Spleen (tissue), 11 donors: ENCODE results near the gene VAC14. TPM values are rescaled to one million over a fixed set of nuclear protein-coding genes. Genes with fewer than 3 reads are reported as not detected.

ENCODE experiments used
- DNase-seq: peaks from one replicate; pipeline ENCODE4 v3.0.0-alpha.2; 2020
- H3K27ac ChIP-seq, 8 donors: fragments of 200-600 bp; sonication (generic) in 7 of 8; 1 replicate in 4 of 8; 2 replicates in 4 of 8; pipeline versions ENCODE4 v1.5.0 to v1.8.0; 2016 to 2021; ENCODE audit warnings: inconsistent platforms in 4 of 8, mild to moderate bottlenecking in 4 of 8, moderate library complexity in 1 of 8
- H3K27me3 ChIP-seq, 7 donors: fragments of 200-600 bp; sonication (generic) in 6 of 7; replicated peaks in 1 of 7; 1 replicate in 4 of 7; 2 replicates in 3 of 7; pipeline versions ENCODE4 v1.5.0 to v1.8.0; 2016 to 2021; ENCODE audit warnings: inconsistent platforms in 3 of 7, mild to moderate bottlenecking in 1 of 7
- H3K36me3 ChIP-seq, 6 donors: fragments of 200-600 bp; sonication (generic) in 5 of 6; 1 replicate in 4 of 6; 2 replicates in 2 of 6; pipeline versions ENCODE4 v1.5.0 to v1.8.0; 2016 to 2021; ENCODE audit warnings: inconsistent platforms in 2 of 6
- H3K4me1 ChIP-seq, 6 donors: fragments of 200-600 bp; sonication (generic) in 5 of 6; 1 replicate in 3 of 6; 2 replicates in 3 of 6; pipeline versions ENCODE4 v1.5.0 to v1.8.0; 2016 to 2021; ENCODE audit warnings: inconsistent platforms in 3 of 6
- H3K4me3 ChIP-seq, 8 donors: fragments of 200-600 bp; sonication (generic) in 7 of 8; 1 replicate in 4 of 8; 2 replicates in 4 of 8; pipeline versions ENCODE4 v1.5.0 to v1.8.0; 2016 to 2021; ENCODE audit warnings: inconsistent platforms in 4 of 8, mild to moderate bottlenecking in 4 of 8, moderate library complexity in 2 of 8
- H3K9me3 ChIP-seq, 8 donors: fragments of 200-600 bp; sonication (generic) in 7 of 8; 1 replicate in 4 of 8; 2 replicates in 4 of 8; pipeline versions ENCODE4 v1.5.0 to v1.8.0; 2016 to 2021; ENCODE audit warnings: inconsistent platforms in 4 of 8
- POLR2A ChIP-seq, 3 donors: fragments of 450-650 bp; IDR thresholded peaks; one replicate each; pipeline ENCODE4 v1.5.1; 2017; ENCODE audit warnings: antibody characterized with exemption in 3 of 3, mild to moderate bottlenecking in 1 of 3
- POLR2AphosphoS5 ChIP-seq, 3 donors: sonication (generic); formaldehyde crosslinking; IDR thresholded peaks; one replicate each; pipeline ENCODE4 v1.5.1; 2017; ENCODE audit warnings: antibody characterized with exemption in 3 of 3
- WGBS, 5 donors: extraction: QIAGEN DNeasy Blood & Tissue Kit in 3 of 5; methylation state at CpG; one replicate each; pipeline versions ENCODE4 v1.1.5 to v1.1.7; 2013 to 2018; 5-methylcytosine and 5-hydroxymethylcytosine counted together
- intact Hi-C: fragments of 100-400 bp; cut with DNase I; formaldehyde crosslinking; loops from one replicate; pipeline ENCODE4 v1.15.0; 2023; ENCODE audit warnings: low total_unique reads
- polyA plus RNA-seq, 3 donors: library from polyadenylated mRNA; stranded (reverse); fragments of 200-250 nt; gene quantifications; one replicate each; pipeline ENCODE4 v1.2.1, GENCODE V29; 2013
- total RNA-seq, 7 donors: library from RNA; depleted of rRNA in 3 of 7; stranded (reverse); fragments of >200 nt in 3 of 7; fragmentation: NEBNext Ultra II Directional in 4 of 7; extraction: Animal tissue kit (Norgen Biotek cat#: 25700) in 4 of 7; gene quantifications; one replicate each; pipeline versions ENCODE4 v1.1.0 to v1.2.1, GENCODE V29; 2016 to 2021
- TF ChIP-seq, protein P1 (sequence below), 11 experiments: fragments of 200-600 bp in 7 of 11; fragments of 450-650 bp in 4 of 11; sonication (generic) in 4 of 11; IDR thresholded peaks in 8 of 11; conservative IDR thresholded peaks in 3 of 11; 1 replicate in 7 of 11; 2 replicates in 4 of 11; pipeline versions ENCODE4 v1.4.0 to v1.8.0; 2016 to 2021; ENCODE audit warnings: antibody characterized with exemption in 11 of 11, inconsistent platforms in 4 of 11, mild to moderate bottlenecking in 1 of 11
- donor health status: healthy with polysubstance abuse.
- donor health status: DM: no; HTN: no; CAD: no; lungs with moderate emphysema.
- donor health status: DM: no; HTN: no; CAD: no.
- donor health status: Bipolar disorder and iron deficiency.
- donor health status: healthy.
- donor health status: DM: no; HTN: no; CAD: no.
- donor health status: DM: yes; HTN: yes; CAD: no.

The VAC14 gene
- total and polyA plus RNA-seq, 10 donors, result 29.1 to 70.0 (median 48.1) TPM

DNA sequence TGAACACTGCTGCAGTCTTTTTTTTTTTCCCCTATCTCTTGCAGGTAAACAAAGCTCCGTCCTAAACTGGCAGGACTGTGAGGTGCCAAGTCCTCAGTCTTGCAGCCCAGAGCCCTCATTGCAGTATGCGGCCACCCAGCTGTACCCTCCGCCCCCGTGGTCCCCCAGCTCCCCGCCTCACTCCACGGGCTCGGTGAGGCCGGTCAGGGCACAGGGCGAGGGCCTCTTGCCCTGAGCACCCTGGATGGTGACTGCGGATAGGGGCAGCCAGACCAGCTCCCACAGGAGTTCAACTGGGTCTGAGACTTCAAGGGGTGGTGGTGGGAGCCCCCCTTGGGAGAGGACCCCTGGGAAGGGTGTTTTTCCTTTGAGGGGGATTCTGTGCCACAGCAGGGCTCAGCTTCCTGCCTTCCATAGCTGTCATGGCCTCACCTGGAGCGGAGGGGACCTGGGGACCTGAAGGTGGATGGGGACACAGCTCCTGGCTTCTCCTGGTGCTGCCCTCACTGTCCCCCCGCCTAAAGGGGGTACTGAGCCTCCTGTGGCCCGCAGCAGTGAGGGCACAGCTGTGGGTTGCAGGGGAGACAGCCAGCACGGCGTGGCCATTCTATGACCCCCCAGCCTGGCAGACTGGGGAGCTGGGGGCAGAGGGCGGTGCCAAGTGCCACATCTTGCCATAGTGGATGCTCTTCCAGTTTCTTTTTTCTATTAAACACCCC lies 140.8 kb downstream of the VAC14 start:
- H3K36me3 ChIP-seq, result peaks cover 0 to 86% (median 29%) of the 10 kb centered on the region in 6 donors
- 63 to 82% (median 71%) methylated on average over 7 to 16 of the region's 16 CpGs for WGBS, 5 donors
- H3K27ac ChIP-seq, result peak overlapping the region in 5 of 8 donors; percentile 28 to 49 (median 35)
- no peak for TF ChIP-seq POLR2A (IDR thresholded peaks at IDR 0.05)
- TF ChIP-seq POLR2AphosphoS5 (IDR thresholded peaks at IDR 0.05), result peak in 2 of 3 donors; percentile 61 to 78
- H3K4me3 ChIP-seq, result no peak overlapping the region
- no peaks in the 10 kb centered on the region for H3K27me3 ChIP-seq
- no peak for DNase-seq
- H3K9me3 ChIP-seq, result no peaks in the 10 kb centered on the region
- intact Hi-C loops, result loop anchor here (10.0 kb wide), 2 partner anchors 75 to 125 kb away; no protein-coding TSS in a partner anchor
- peaks cover 0 to 46% (median 14%) of the 10 kb centered on the region in 6 donors for H3K4me1 ChIP-seq

DNA sequence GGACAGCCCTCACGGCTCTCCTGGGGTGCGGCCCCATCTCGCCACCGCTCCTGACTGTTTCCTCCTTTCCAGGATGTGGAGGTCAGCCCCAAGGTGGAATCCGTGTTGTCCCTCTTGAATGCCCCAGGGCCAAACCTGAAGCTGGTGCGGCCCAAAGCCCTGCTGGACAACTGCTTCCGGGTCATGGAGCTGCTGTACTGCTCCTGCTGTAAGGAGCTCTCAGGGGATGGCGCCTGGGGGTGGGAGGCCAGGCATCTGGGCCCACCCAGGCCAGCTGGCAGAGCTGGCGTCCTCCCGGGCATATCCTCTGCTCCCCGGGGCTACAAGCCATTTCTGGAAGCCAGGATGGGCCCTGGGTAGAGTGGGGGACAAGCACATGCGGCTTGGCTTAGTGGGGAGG lies 141.4 kb downstream of the VAC14 start:
- intact Hi-C loops, result loop anchor here (10.0 kb wide), 2 partner anchors 75 to 125 kb away; no protein-coding TSS in a partner anchor
- no peak overlapping the region for H3K4me3 ChIP-seq
- DNase-seq, result no peak
- H3K27ac ChIP-seq, result peak overlapping the region in 5 of 8 donors; percentile 5 to 49 (median 35)
- H3K27me3 ChIP-seq, result no peaks in the 10 kb centered on the region
- peak in 2 of 3 donors; percentile 45 to 65 for TF ChIP-seq POLR2AphosphoS5 (IDR thresholded peaks at IDR 0.05)
- TF ChIP-seq POLR2A (IDR thresholded peaks at IDR 0.05), result no peak
- TF ChIP-seq, protein P1, sequence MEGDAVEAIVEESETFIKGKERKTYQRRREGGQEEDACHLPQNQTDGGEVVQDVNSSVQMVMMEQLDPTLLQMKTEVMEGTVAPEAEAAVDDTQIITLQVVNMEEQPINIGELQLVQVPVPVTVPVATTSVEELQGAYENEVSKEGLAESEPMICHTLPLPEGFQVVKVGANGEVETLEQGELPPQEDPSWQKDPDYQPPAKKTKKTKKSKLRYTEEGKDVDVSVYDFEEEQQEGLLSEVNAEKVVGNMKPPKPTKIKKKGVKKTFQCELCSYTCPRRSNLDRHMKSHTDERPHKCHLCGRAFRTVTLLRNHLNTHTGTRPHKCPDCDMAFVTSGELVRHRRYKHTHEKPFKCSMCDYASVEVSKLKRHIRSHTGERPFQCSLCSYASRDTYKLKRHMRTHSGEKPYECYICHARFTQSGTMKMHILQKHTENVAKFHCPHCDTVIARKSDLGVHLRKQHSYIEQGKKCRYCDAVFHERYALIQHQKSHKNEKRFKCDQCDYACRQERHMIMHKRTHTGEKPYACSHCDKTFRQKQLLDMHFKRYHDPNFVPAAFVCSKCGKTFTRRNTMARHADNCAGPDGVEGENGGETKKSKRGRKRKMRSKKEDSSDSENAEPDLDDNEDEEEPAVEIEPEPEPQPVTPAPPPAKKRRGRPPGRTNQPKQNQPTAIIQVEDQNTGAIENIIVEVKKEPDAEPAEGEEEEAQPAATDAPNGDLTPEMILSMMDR (IDR thresholded peaks at IDR 0.05 in 8 of 11, conservative IDR thresholded peaks at IDR 0.05 in 3 of 11), result no peak
- WGBS, 5 donors, result 69 to 81% (median 77%) methylated on average over 10 to 12 of the region's 12 CpGs
- H3K4me1 ChIP-seq, result peaks cover 0 to 42% (median 14%) of the 10 kb centered on the region in 6 donors
- peaks cover 0 to 86% (median 24%) of the 10 kb centered on the region in 6 donors for H3K36me3 ChIP-seq
- no peaks in the 10 kb centered on the region for H3K9me3 ChIP-seq

DNA sequence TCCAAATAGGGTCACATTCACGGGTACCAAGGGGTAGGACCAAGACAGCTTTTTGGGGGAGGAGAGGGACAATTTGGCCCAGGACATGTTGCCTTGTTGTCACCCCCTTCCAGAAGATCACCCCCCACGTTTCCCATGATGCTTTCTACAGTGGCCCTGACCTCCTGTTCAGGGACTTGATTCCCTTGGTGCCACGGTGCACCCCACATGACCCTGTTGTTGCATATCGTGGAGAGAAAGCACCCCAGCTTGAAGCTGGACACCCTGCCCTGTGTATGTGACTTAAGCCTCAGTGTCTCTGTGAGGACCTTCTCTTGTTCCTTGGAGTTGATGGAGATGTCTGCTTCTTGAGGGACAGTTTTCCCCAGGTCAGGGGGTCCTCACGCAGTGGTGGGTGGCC lies 142.0 kb downstream of the VAC14 start:
- Histone ChIP-seq H3K9me3 (no peaks in the 10 kb centered on the region), H3K4me1 (peaks cover 0 to 44% (median 17%) of the 10 kb centered on the region in 6 donors), H3K4me3 (no peak overlapping the region), H3K36me3 (peaks cover 0 to 84% (median 21%) of the 10 kb centered on the region in 6 donors), H3K27ac (peak overlapping the region in 5 of 8 donors; percentile 5 to 49 (median 35)), H3K27me3 (no peaks in the 10 kb centered on the region)
- no peak for DNase-seq
- WGBS, 5 donors, result 58 to 75% (median 64%) methylated on average over 5 of the region's 5 CpGs
- intact Hi-C loops, result loop anchor here (10.0 kb wide), 2 partner anchors 74 to 124 kb away; no protein-coding TSS in a partner anchor
- TF ChIP-seq POLR2A (IDR thresholded peaks at IDR 0.05) (no peak), POLR2AphosphoS5 (IDR thresholded peaks at IDR 0.05) (no peak)
- TF ChIP-seq, protein P1 (IDR thresholded peaks at IDR 0.05 in 8 of 11, conservative IDR thresholded peaks at IDR 0.05 in 3 of 11), result no peak

DNA sequence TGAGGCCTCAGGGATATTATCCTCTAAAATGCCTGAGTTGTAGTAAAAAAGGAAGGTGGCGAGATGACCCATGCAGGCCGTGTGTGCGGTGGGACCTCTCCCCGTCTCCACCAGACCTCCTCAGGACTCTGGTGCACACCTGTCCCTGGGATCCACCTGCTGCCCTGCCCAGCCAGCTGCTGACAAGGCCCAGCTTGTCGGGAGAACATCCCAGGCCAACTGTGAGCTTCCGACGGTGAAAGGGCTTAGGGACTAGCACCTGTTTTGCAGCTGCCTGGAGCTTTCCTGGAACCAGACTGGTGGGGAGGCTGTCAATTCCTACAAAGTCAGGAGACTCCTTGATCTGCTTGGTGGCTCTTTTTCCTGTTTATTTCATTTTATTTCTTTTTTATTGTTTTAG lies 143.0 kb downstream of the VAC14 start:
- Histone ChIP-seq H3K27ac (no peak overlapping the region), H3K9me3 (no peaks in the 10 kb centered on the region), H3K4me1 (peaks cover 0 to 44% (median 20%) of the 10 kb centered on the region in 6 donors), H3K4me3 (no peak overlapping the region), H3K36me3 (peaks cover 0 to 75% (median 12%) of the 10 kb centered on the region in 6 donors), H3K27me3 (no peaks in the 10 kb centered on the region)
- no peak for DNase-seq
- intact Hi-C loops, result loop anchor here (10.0 kb wide), 2 partner anchors 73 to 123 kb away; no protein-coding TSS in a partner anchor
- WGBS, 5 donors, result 81 to 93% (median 87%) methylated on average over 7 of the region's 7 CpGs
- TF ChIP-seq POLR2A (IDR thresholded peaks at IDR 0.05), result no peak
- TF ChIP-seq, protein P1 (IDR thresholded peaks at IDR 0.05 in 8 of 11, conservative IDR thresholded peaks at IDR 0.05 in 3 of 11), result no peak
- TF ChIP-seq POLR2AphosphoS5 (IDR thresholded peaks at IDR 0.05), result peak in 2 of 3 donors; percentile 17 to 32
